HS-5 (cell line): ENCODE measurements around the gene PIGS.

Source experiments
- DNase-seq: peaks from one replicate; pipeline ENCODE4 v3.0.0-alpha.2; 2012; ENCODE audit warnings: low read depth

Gene PIGS

GRCh38 chr17:28506763-28507487 lies 64.4 kb downstream of the PIGS start:
- no peak for DNase-seq

- no peak for DNase-seq
Measured at GRCh38 chr17:28505986-28506665, 65.2 kb downstream of the PIGS start, which contains the start of gene FOXN1. Gene FOXN1, plus strand, starts transcription at chr17:28506348. Its CDS starts 17,622 bp downstream, at chr17:28523970.

- DNase-seq, result no peak
Measured at GRCh38 chr17:28503420-28503819, 67.9 kb downstream of the PIGS start.
